AG09319 (cell line): Measurements from ENCODE around the gene CPNE5.

ENCODE experiments used
- DNase-seq: peaks from one replicate; pipeline ENCODE4 v3.0.0-alpha.2; 2010; ENCODE audit warnings: low read depth; ENCODE audit errors: extremely low read depth
- CTCF ChIP-seq: IDR thresholded peaks from 2 replicates; pipeline ENCODE4 v1.5.1; 2011; ENCODE audit warnings: low read depth, mild to moderate bottlenecking, inconsistent platforms, low read length, moderate library complexity

The CPNE5 gene

DNA sequence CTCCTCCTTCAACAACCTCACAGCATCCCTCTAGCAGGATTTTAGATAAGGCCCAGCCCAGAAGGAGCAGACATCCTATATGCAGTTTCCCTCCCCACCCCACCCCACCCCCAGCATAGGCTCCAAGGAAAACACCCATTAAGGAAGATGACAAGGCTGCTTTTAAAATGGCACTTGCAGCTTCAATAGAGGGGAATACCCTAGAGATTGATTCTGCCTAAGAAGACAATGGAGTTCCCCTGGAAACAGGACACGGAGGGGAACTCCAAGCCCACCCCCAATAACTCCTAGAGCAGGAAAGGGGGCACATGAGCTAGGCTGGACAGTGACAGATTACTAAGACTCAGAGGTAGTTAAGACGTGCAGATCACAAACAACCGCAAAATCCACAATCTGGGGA, 34.7 kb downstream of the CPNE5 start:
- no peak for TF ChIP-seq CTCF
- no peak for DNase-seq

DNA sequence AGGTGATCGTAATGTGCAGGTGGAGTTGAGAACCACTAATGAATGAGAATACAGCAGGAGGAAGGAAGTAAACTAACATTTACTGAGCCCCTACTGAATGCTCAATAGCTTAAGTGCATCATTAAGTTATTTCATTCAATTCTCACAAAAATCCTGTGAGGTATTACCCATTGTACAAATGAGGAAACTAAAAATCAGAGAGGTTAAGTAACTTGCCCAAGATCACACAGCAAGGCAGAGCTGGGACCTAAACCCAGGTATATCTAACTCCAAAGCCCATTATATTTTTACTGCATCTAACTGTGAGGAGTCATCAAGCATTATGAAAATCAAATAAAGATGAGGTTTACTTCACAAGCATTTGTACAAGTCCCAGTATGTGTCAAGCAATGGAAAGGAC, 35.3 kb downstream of the CPNE5 start:
- TF ChIP-seq CTCF = no peak
- DNase-seq = no peak

DNA sequence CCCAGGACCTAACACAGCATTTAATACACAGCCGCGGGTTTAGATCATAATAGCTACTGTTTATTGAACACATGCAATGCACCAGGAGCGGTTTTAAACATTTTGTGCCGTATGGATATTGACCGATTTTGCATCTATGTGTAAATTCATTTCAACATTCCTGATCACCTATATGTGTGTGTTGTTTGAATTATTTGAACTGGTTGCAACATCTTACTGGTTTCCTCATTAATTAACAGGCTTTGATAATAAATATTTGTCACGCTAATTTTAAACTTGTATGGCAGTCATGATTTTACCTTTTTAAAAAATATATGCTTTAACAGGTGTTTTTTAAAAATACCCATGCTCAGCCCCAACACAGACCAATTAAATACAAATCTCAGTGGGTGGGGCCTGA, 35.8 kb downstream of the CPNE5 start:
- DNase-seq = no peak
- TF ChIP-seq CTCF = no peak

GRCh38 chr6:36800223-36801076, 38.8 kb downstream of the CPNE5 start:
- DNase-seq = no peak
- no peak for TF ChIP-seq CTCF

DNA sequence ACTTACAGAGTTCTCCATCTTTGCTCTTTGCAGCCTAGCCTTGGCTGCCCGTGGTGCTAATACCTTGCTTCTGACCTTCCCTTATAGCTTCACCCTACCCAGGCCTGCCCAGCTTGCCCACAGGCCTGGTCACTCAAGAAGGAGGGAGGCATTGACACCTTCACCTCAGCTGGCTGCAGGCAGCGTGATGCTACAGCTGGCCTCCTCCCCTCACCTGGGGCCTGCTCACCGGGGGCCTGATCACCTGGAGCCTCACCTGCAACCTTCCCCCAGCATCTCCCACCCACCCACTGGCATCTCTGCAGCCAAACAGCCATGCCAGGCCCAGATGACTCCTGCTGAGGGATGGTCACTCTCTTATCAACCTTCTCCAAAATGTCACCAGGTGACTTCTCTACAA, 40.4 kb downstream of the CPNE5 start:
- TF ChIP-seq CTCF = no peak
- DNase-seq = no peak

GRCh38 chr6:36797653-36798052, 41.6 kb downstream of the CPNE5 start:
- TF ChIP-seq CTCF = no peak
- no peak for DNase-seq

GRCh38 chr6:36797055-36797454, 42.2 kb downstream of the CPNE5 start:
- no peak for TF ChIP-seq CTCF
- DNase-seq = no peak
